ENCODE results near the gene TRMT61A.

The TRMT61A gene

DNA sequence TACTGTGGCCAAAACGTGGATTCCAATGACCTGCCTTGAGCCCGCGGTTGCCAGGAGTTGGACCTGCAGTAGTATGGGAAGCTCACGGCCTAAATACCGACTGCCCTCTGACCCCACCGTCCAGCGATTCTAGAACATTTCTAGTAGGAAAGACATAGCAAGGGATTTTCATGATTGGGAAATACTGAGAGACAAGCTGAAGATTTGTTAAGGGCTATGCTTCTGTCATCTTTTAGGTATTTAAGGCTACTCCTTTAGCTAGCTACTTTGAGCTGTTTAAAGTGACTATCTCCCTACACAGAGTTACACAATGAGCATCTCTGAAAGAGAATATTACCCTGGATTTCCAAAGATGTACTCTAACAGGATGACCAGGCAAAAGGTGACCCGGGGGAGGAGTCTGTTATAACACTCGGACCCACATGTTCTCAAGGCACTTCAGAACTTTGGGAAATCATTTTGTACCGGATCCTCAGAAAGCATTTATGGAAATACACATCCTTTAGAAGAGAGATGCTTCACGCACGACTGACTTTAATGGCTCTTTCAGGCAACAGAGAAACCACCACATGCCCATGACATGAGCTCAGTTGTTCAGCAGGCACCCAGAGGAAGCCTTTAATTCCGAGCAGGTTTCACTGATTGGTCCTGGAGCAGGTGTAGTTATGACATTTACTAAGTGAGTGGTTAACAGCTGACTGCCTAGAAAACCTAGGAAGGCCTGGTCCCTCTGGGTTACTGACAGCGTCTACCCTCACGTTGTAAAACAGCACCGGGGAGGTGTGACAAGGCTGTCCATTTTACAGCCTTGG, 29.3 kb downstream of the TRMT61A start:
- TF ChIP-seq ZNF274 (IDR thresholded peaks at IDR 0.05; ENCODE audit: low read depth, low read length): no peak
- H3K4me3 ChIP-seq (ENCODE audit: low read length): no peak overlapping the region

- no peak for TF ChIP-seq ZNF274 (IDR thresholded peaks at IDR 0.05; ENCODE audit: low read depth, low read length)
- H3K4me3 ChIP-seq (ENCODE audit: low read length): no peak overlapping the region
Observed at GRCh38 chr14:103559766-103560165, 30.8 kb downstream of the TRMT61A start.

DNA sequence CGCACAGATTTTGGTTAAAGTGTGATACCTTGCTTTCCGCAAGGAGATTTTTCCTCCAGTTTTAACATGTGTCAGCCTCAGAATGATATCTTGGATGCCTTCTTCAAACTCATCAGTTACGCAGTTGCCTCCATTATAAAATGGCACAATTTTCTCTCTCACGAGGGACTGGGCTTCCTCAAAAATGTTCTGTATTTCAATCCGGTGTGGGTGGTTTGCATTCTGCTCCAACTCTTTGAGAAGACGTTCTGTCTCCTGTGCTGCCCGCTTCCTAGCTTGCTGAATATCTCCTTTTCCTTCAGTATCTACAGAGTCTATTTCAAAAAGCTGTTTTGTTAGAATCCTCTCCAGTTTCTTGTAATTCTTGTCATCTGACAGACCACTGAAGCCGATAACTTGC, 31.7 kb downstream of the TRMT61A start:
- peak overlapping the region; percentile 95; the same call in 1 of the 2 replicates for H3K4me3 ChIP-seq (ENCODE audit: low read length)
- no peak for TF ChIP-seq ZNF274 (IDR thresholded peaks at IDR 0.05; ENCODE audit: low read depth, low read length)

- peak overlapping the region; percentile 95 for H3K4me3 ChIP-seq (ENCODE audit: low read length)
- TF ChIP-seq ZNF274 (IDR thresholded peaks at IDR 0.05; ENCODE audit: low read depth, low read length): no peak
Observed at GRCh38 chr14:103561381-103562178, 32.6 kb downstream of the TRMT61A start.

DNA sequence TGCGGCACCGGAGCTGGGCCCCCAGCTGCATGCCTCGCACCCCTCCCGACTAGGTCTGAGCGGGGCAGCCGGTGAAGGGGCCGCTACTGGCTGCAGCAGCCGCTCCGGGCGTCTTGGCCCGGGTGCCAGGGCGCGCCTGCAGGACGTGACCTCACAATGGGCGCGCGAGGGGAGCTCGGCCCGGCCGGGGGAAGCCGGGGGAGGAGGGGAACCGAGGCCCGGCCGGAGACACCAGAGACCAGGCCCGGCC, 33.1 kb downstream of the TRMT61A start:
- no peak for TF ChIP-seq ZNF274 (IDR thresholded peaks at IDR 0.05; ENCODE audit: low read depth, low read length)
- peak overlapping the region; percentile 95 for H3K4me3 ChIP-seq (ENCODE audit: low read length)

GRCh38 chr14:103562429-103563225, 33.6 kb downstream of the TRMT61A start, which contains the start of the genes BAG5 and COA8:
BAG5 (minus strand) TSS chr14:103562657; CDS start chr14:103561164, 1,493 bp downstream.
COA8 (plus strand) TSS chr14:103562960; CDS start chr14:103563002, 42 bp downstream.
- H3K4me3 ChIP-seq (ENCODE audit: low read length): peak within 1 kb of the TSS; percentile 95
- no peak for TF ChIP-seq ZNF274 (IDR thresholded peaks at IDR 0.05; ENCODE audit: low read depth, low read length)

DNA sequence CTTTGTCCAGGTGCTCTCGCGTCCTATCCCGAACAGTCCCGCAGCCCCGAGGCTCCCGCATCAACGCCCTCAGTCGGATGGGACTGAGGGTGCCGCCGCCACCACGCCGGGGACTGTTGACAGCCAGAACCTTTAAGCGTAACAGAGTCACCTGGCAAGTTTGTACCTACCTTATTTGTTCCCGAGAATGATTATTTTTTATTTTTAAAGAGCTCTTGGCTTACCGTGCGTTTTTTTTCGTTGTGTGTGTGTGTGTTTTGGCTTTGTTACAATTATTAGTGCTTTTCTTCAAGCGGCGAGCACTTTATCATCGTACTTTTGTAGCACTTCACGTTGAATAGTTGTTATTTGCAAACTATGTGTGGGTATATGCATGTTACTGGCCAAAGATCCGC, 34.2 kb downstream of the TRMT61A start:
- H3K4me3 ChIP-seq (ENCODE audit: low read length): peak overlapping the region; percentile 95
- no peak for TF ChIP-seq ZNF274 (IDR thresholded peaks at IDR 0.05; ENCODE audit: low read depth, low read length)

- no peak for TF ChIP-seq ZNF274 (IDR thresholded peaks at IDR 0.05; ENCODE audit: low read depth, low read length)
- H3K4me3 ChIP-seq (ENCODE audit: low read length): peak overlapping the region; percentile 95
Observed at GRCh38 chr14:103563844-103564505, 35.0 kb downstream of the TRMT61A start.

DNA sequence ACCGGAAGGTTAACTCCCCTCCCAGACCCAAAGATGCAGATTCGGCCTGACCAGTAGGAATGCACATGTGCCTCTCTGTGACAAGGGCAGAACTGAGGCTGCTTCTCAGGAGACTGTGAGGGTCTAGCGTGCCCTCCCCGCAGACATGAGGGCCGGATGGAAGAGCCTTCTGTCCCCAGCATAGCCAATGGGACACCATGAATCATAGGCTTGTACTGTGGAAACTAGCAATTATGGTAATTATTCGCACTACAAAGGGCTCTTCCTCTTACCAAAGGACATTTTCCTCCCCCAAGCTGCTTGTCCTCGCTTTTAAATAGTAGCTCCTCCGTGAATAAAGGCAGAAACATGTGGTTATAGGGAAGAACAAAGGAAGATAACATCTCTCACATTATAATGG, 40.0 kb downstream of the TRMT61A start:
- no peak overlapping the region for H3K4me3 ChIP-seq (ENCODE audit: low read length)
- no peak for TF ChIP-seq ZNF274 (IDR thresholded peaks at IDR 0.05; ENCODE audit: low read depth, low read length)

DNA sequence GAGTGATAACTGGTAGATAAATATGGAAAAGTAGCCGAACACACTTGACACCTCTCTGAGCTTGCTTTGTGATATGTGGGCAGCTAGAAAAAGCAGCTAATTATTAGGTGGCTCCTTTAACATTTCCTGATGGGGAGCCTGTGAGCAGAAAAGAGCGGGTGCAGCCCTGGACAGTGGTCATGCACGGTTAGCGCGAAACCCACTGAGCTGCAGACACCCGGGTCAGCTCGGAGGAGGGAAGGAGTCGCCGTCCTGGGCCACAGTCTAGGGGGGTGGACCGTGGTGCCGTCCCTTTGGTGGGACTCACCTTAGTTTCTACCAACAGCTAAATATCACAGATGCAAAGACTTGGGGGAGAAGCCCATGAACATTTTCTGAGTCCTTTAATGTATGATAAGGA, 40.4 kb downstream of the TRMT61A start:
- no peak for TF ChIP-seq ZNF274 (IDR thresholded peaks at IDR 0.05; ENCODE audit: low read depth, low read length)
- no peak overlapping the region for H3K4me3 ChIP-seq (ENCODE audit: low read length)

DNA sequence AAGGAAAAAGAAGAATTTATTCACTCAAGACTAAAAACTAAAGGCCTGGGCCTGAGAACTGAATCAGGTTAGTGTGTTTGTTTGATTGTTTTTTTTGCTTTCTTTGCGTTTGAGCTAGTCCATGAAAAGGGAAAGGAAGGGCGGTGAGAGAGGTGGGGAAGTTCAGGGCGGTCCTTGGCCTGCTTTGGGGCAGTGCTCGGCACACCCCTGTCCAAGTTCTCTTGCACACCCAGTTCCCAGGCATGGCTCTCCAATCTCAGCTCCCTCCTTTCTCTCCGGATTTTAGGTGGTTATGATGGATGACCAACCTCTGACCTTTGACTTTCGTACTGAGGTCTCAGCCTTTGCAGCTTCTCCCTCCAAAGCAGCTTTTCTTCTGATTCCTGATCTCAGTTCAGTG, 45.1 kb downstream of the TRMT61A start:
- no peak for TF ChIP-seq ZNF274 (IDR thresholded peaks at IDR 0.05; ENCODE audit: low read depth, low read length)
- no peak overlapping the region for H3K4me3 ChIP-seq (ENCODE audit: low read length)

- no peak for TF ChIP-seq ZNF274 (IDR thresholded peaks at IDR 0.05; ENCODE audit: low read depth, low read length)
- no peak overlapping the region for H3K4me3 ChIP-seq (ENCODE audit: low read length)
Observed at GRCh38 chr14:103574707-103575285, 45.8 kb downstream of the TRMT61A start.

GRCh38 chr14:103576371-103577024, 47.5 kb downstream of the TRMT61A start:
- no peak overlapping the region for H3K4me3 ChIP-seq (ENCODE audit: low read length)
- TF ChIP-seq ZNF274 (IDR thresholded peaks at IDR 0.05; ENCODE audit: low read depth, low read length): no peak

Data from GM08714 (cell line).